Right atrium auricular region (tissue), 2 donors: ENCODE results near the gene DNTT. TPM values are rescaled to one million over a fixed set of nuclear protein-coding genes. Genes with fewer than 3 reads are reported as not detected.

ENCODE experiments used
- DNase-seq: peaks from one replicate; pipeline ENCODE4 v3.0.0-alpha.2; 2019; ENCODE audit warnings: low spot score
- H3K27ac ChIP-seq, 2 donors: fragments of 200-600 bp; sonication (generic); 1 replicate in 1 of 2; 2 replicates in 1 of 2; pipeline ENCODE4 v1.5.1; 2016 to 2019
- H3K27me3 ChIP-seq, 2 donors: fragments of 200-600 bp; sonication (generic); one replicate each; pipeline versions ENCODE4 v1.5.1 to v1.6.0; 2017 to 2019
- H3K36me3 ChIP-seq: fragments of 200-600 bp; sonication (generic); one replicate; pipeline ENCODE4 v1.5.1; 2016
- H3K4me1 ChIP-seq, 2 donors: fragments of 200-600 bp; sonication (generic); one replicate each; pipeline versions ENCODE4 v1.5.1 to v1.6.0; 2017 to 2019
- H3K4me3 ChIP-seq, 2 donors: fragments of 200-600 bp; sonication (generic); 1 replicate in 1 of 2; 2 replicates in 1 of 2; pipeline ENCODE4 v1.5.1; 2017 to 2019; ENCODE audit warnings: mild to moderate bottlenecking in 1 of 2, moderate library complexity in 1 of 2
- H3K9me3 ChIP-seq, 2 donors: fragments of 200-600 bp; sonication (generic); one replicate each; pipeline ENCODE4 v1.5.1; 2019
- total RNA-seq, 2 donors: library from RNA; depleted of rRNA; stranded (reverse); fragments of >200 nt; gene quantifications; one replicate each; pipeline ENCODE4 v1.1.0, GENCODE V29; 2016
- TF ChIP-seq, protein P1 (sequence below), 2 donors: fragments of 200-600 bp; sonication (generic); IDR thresholded peaks; one replicate each; pipeline ENCODE4 v1.5.1; 2019; ENCODE audit warnings: antibody characterized with exemption in 2 of 2

Gene DNTT
- total RNA-seq, 2 donors from 2014 or later: not detected

DNA sequence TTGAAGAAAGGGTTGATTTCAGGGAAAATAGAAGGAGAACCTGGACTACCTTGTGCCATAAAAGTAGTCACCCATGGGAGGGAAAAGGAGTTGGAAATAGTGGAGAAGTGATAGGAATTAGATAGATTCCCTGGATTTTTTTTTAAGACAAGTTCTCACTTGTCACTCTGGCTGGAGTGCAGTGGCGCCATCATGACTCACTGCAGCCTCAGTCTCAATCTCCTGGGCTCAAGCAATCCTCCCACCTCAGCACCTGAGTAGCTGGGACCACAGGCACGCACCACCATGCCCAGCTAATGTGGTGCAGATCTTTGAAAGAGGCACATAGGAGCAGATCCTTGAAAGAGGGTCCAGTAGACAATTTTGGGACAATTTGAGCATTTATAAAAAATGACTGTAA, 23.4 kb upstream of the DNTT start:
- Histone ChIP-seq H3K27me3 (no peaks in the 10 kb centered on the region), H3K9me3 (no peaks in the 10 kb centered on the region), H3K4me3 (no peak overlapping the region), H3K36me3 (no peaks in the 10 kb centered on the region), H3K27ac (no peak overlapping the region), H3K4me1 (peaks cover 0 to 7% of the 10 kb centered on the region in 2 donors)
- TF ChIP-seq, protein P1, sequence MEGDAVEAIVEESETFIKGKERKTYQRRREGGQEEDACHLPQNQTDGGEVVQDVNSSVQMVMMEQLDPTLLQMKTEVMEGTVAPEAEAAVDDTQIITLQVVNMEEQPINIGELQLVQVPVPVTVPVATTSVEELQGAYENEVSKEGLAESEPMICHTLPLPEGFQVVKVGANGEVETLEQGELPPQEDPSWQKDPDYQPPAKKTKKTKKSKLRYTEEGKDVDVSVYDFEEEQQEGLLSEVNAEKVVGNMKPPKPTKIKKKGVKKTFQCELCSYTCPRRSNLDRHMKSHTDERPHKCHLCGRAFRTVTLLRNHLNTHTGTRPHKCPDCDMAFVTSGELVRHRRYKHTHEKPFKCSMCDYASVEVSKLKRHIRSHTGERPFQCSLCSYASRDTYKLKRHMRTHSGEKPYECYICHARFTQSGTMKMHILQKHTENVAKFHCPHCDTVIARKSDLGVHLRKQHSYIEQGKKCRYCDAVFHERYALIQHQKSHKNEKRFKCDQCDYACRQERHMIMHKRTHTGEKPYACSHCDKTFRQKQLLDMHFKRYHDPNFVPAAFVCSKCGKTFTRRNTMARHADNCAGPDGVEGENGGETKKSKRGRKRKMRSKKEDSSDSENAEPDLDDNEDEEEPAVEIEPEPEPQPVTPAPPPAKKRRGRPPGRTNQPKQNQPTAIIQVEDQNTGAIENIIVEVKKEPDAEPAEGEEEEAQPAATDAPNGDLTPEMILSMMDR (IDR thresholded peaks at IDR 0.05): no peak
- no peak for DNase-seq

DNA sequence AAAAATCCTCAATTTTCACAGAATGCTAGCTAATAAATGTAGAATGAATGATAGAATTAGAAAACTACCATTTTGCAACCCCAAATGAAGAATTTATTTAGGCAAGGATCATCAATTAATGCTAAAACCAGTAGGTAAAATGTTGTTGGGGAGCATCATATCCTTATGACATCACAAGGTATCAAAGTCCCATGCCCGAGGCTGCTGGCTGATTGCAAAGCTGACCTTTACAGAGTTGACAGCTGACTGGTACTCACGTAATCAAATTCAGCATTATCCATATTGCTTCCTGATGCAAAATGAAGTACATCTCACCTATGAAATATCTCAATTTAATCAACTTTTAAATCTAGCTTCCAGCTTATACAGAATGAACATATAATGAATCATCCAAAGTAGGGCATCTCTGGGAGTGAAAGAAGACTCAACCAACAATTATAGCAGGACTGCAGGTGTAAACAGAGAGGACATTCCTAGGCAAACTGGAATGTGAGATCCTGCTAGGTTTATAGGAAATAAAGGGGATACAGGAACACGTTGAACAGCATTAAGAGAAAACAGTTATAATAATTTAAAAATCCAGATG, 22.7 kb upstream of the DNTT start:
- no peaks in the 10 kb centered on the region for H3K27me3 ChIP-seq
- no peak overlapping the region for H3K4me3 ChIP-seq
- H3K4me1 ChIP-seq: no peaks in the 10 kb centered on the region
- H3K9me3 ChIP-seq: no peaks in the 10 kb centered on the region
- H3K27ac ChIP-seq: no peak overlapping the region
- TF ChIP-seq, protein P1 (IDR thresholded peaks at IDR 0.05): no peak
- H3K36me3 ChIP-seq: no peaks in the 10 kb centered on the region
- no peak for DNase-seq

DNA sequence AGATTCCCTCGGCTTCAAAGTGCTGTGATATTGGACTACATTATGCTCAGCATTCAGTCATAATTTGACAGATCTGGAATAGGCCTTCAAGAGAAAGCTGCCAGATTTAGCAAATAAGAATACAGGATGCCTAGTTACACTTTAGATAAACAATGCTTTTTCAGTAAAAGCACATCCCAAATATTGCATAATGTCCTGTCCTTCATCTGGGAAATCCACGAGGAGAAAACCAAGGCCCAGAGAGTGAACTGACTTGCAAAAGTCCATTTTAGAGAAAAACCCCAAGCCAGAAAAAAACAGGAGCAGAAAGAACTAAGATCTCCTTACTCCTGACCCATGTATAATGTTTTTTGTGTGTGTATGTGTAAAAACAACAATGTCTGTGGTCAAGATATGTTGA, 20.9 kb upstream of the DNTT start:
- no peaks in the 10 kb centered on the region for H3K9me3 ChIP-seq
- H3K4me1 ChIP-seq: no peaks in the 10 kb centered on the region
- no peaks in the 10 kb centered on the region for H3K27me3 ChIP-seq
- H3K4me3 ChIP-seq: no peak overlapping the region
- H3K27ac ChIP-seq: no peak overlapping the region
- no peak for DNase-seq
- TF ChIP-seq, protein P1 (IDR thresholded peaks at IDR 0.05): no peak
- H3K36me3 ChIP-seq: no peaks in the 10 kb centered on the region

DNA sequence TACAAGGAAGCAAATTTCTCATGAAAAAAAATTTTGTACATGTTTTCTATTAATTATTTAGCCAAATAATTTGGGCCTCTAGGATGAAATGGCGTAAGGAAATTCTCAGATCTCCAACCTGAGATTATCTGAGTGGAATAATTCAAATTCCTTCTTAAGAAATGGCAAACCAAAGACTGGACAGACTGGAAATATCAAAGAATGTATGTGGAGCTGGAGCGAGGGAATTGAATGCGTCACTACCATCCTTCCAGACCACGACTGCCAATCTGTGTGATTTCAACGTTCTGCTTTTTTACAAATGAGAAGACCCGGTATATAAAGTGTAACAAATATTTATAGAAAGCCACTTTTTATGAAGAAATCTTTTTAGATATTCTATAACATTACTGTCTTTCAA, 20.5 kb upstream of the DNTT start:
- Histone ChIP-seq H3K27ac (no peak overlapping the region), H3K4me3 (no peak overlapping the region), H3K36me3 (no peaks in the 10 kb centered on the region), H3K9me3 (no peaks in the 10 kb centered on the region), H3K27me3 (no peaks in the 10 kb centered on the region), H3K4me1 (no peaks in the 10 kb centered on the region)
- TF ChIP-seq, protein P1 (IDR thresholded peaks at IDR 0.05): no peak
- DNase-seq: no peak

DNA sequence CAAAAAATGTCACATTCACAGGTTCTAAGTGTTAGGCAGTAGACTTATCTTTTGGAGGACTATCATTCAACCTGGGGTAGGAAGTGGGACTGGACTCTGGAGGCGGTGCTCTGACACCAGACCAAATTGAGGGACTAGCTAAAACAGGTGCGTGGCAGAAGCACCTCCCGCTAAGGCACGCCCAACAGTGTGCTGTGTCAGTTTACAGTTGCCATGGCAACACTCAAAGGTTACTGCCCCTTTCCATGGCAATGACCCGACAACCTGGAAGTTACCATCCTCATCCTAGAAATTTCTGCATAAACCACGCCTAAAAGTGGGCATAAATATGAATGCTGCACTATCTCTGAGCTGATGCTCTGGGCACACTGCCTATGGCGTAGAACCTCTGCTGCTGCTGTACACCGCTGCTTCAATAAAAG, 18.9 kb upstream of the DNTT start:
- Histone ChIP-seq H3K9me3 (no peaks in the 10 kb centered on the region), H3K27ac (no peak overlapping the region), H3K4me3 (no peak overlapping the region), H3K27me3 (no peaks in the 10 kb centered on the region), H3K4me1 (no peaks in the 10 kb centered on the region), H3K36me3 (no peaks in the 10 kb centered on the region)
- TF ChIP-seq, protein P1 (IDR thresholded peaks at IDR 0.05): no peak
- no peak for DNase-seq
